Measurements from ENCODE around the gene WNK1. TPM values are rescaled to one million over a fixed set of nuclear protein-coding genes. Genes with fewer than 3 reads are reported as not detected.
"Not testable (repeated sequence)": the region's sequence is repeated elsewhere in the genome, so short reads cannot be mapped to it uniquely, and the experiment has no call there.

Gene WNK1
- total RNA-seq, 1 donor from 2014 or later = 203 TPM

DNA sequence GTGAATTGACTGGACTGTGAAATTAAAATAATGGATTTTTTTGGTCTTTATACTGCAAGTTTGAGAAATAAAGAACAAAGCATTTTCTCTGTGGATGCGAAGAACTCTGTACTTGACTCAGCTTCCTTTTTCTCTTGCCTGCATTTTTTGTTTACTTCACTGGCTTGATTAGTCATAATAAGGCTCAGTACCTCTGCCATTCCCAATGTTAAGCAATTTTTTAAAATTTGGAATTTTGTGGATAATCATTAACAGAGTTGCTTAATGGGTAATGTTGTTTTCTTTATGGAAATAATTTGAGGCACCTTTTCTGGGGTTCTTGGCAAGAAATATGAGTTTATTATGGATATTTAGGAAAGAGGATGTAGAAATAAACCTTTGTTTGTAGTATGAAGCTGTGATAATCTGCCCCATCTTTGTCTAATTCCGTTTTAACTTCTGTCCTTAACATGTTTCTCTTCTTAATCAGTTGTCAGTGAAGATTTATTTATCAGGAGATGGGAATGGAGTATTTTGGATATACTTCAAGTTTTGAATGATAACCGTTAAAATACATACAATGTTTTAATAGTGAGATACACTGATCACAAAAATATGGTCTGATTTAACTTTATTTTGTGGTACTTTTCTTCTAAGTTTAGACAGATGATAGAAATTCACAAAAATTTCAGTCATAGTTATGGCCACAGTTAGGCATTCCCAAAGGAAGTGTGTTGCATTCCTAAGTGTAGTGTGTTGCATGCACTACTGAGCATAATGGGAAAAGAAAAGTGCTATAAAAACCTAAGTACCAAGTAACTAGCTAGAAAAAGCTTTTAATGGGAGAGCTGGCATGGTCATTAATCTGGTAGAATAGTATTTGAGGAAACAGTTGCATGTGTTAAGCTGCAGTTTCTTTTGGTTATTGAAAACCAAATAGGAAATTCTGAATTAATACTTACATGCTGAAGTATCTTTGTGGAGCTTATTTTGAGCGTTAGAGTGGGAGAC, 27.7 kb downstream of the WNK1 start:
- DNase-seq (ENCODE audit: low spot score) = no peak

DNA sequence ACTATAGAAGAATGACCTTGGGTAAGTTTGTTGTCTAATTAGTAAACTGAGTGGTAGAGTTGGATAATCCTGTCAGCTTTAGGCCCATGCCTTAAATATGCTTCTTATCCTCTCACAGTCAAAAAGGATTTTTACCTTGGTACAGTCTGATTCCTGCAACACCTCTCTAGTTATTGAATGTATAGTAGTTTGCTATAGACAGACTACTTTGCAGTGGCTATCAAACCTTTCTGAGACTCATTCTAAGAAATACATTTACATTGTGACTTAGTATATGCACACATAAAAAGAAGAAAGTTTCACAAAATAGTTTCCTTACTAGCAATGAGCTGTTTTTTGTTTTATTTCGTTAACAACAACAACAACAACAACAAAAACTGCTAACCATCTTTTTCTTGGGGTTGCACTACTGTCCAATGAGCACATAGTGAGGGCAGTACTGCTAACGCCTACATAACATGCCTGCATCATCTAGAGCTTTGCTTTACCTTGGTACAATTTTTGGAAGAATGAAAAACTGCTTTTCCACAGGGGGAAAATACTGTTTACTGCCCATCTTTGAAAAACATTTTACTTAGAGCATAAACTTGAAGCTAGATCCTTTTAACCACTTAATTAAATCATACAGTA, 28.5 kb downstream of the WNK1 start:
- DNase-seq (ENCODE audit: low spot score) = no peak

DNA sequence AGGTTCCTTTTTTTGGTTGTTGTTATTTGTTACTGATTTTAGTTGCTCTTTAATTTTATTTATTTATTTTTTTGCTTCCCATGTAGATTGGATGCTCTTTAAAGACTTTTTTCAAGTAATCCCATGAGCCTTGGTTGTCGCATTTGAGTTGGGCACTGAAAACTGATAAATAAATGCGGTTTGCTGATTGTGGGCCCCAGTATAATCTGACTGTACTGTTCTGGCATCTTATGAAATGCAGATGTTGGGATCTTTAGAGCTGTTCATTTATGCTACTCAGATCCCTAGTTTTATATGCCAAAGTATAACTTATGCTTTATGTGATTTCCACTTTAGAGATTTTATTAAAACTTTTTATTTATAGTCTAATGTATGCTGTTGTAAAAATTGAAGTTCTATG, 33.3 kb downstream of the WNK1 start:
- no peak for DNase-seq (ENCODE audit: low spot score)

DNA sequence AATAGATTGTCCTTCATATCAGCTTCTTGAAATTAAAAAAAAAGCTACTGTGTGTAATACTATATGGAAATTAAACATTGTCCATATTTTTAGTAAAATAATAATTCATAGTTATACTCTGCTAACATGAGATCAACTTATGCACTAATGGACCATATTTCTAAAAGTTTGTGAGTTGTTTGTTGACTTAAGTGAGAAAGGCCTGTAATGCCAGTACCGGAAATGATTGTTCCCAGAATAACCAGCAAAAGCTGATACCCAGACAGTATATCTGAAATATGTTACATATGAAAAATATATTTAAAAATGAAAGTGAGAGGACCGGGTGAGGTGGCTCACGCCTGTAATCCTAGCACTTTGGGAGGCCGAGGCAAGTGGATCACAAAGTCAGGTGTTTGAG, 35.9 kb downstream of the WNK1 start:
- no peak for DNase-seq (ENCODE audit: low spot score)

DNA sequence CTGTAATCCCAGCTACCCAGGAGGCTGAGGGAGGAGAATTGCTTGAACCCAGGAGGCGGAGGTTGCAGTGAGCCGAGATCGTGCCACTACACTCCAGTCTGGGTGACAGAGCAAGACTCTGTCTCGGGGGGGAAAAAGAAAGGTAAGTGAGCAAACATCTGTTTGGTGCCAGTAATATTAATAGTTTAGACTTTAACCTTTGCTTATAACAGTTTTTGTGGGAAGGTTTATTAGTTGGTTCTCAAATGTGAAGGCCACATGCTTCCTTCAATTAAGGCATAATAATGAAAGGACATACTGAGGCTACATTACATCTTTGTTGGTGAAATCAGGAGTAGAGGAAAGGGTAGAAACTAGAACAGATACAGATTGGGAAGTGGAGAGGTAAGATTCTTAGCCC, 36.4 kb downstream of the WNK1 start:
- DNase-seq (ENCODE audit: low spot score) = not testable (repeated sequence)

DNA sequence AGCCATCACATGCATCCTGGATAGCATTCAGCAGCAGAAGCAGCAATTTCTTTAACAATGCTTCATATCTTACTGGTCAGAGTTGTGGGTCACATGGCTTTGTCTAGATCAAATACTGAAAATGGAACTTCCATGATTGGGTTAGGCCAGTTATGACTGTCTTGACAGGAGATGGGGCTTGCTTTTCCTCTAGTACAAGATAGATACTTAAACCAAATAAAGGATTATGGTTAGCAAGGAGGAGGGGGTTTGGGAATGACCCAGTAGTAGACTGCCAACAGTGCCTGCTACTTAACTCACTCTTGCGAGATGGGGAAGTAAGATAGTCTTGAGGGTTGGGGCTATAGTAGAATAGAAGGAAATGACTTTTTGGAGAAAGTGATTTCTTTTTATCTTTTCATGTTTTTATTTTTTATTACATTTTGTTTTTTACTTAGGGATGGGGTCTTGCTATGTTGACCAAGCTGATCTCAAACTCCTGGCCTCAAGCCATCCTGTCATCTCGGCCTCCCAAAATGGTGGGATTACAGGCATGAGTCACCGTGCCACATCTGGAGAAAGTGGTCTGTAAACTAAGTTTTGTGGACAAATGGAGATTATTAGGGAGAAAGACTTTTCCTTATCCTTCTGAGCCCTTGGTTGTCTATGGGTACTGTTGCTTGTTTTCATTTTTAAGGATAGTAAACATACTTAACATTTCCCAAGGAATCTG, 37.6 kb downstream of the WNK1 start:
- no peak for DNase-seq (ENCODE audit: low spot score)

DNA sequence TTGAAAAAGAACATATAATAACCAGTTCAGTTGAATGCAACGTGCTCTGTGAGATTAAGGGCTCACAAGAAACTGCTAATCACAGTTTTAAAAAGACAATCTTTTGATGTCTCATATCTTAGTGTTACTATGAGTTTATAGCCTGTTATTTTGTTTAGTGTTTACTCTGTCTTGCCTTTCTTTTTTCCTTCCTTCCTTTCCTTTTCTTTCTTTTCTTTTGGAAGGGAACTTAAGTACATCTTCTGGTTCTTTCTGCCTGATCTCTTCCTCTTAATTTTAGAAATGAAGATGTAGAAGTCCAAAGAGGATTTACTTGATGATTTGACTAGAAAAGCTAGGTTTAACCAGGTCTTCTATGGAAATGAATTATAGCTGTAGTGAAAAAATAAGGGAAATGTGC, 38.2 kb downstream of the WNK1 start:
- no peak for DNase-seq (ENCODE audit: low spot score)

DNA sequence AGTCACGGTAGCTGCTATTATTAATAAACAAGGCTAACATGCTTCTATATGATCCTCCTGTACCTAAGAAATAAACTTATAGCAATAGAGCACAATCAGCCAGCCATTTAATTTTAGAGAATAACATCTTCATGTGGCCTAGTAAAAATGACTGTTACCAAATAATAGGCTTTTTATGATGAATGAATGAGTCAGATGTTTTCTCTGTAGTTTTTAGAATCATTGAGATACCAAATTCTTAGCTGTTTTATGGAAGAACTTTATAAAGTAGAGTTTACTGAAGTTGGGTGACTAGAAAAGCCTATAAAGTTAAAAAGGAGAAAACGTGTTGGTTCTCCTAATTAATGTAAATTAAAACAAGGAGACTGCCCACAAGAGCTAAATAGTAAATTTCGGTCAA, 40.7 kb downstream of the WNK1 start:
- DNase-seq (ENCODE audit: low spot score) = no peak

DNA sequence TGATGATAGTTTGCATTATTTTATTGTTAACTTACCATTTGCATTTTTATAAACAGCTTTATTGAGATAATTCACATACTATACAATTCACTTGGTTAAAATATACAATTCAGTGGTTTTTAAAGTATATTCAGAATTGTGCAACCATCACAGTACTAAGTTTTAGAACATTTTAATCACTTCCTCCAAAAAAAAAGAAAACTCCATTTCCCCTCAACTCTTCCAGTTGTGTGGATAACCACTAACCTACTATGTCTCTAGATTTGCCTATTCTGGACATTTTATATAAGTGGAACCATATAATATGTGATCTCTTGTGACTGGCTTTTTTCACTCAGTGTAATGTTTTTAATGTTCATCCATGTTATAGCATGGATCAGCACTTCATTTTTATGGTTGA, 41.3 kb downstream of the WNK1 start:
- DNase-seq (ENCODE audit: low spot score) = no peak

DNA sequence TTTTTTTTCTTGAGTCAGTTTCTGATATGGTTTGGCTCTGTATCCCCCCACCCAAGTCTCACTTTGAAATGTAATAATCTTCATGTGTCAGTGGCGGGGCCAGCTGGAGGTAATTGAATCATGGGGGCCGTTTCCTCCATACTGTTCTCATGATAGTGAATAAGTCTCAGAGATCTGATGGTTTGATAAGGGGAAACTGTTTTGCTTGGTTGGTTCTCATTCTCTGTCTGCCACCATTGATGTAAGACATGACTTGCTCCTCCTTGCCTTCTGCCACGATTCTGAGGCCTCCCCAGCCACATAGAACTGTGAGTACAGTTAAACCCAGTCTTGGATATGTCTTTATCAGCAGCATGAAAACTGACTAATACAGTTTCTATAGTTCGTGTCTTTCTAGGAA, 42.9 kb downstream of the WNK1 start:
- no peak for DNase-seq (ENCODE audit: low spot score)

DNA sequence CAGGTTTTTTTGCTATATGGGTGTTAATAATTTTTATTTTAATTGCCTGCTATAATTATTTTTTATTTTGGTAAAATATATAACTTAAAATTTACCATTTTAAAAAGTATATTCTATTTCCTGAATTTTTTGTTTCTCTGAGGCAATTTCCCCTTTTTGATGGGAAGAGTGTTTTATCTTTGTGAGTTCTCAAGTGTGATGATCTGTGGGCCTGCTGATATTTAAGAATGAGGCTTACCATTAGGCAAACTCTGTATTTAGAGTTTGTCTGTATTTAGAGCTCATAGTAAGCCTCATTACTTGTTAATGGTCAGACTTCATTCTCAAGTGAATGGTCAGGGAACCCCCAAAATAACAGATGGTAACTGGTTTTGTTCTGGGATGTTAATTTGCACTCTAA, 48.0 kb downstream of the WNK1 start:
- DNase-seq (ENCODE audit: low spot score) = no peak

DNA sequence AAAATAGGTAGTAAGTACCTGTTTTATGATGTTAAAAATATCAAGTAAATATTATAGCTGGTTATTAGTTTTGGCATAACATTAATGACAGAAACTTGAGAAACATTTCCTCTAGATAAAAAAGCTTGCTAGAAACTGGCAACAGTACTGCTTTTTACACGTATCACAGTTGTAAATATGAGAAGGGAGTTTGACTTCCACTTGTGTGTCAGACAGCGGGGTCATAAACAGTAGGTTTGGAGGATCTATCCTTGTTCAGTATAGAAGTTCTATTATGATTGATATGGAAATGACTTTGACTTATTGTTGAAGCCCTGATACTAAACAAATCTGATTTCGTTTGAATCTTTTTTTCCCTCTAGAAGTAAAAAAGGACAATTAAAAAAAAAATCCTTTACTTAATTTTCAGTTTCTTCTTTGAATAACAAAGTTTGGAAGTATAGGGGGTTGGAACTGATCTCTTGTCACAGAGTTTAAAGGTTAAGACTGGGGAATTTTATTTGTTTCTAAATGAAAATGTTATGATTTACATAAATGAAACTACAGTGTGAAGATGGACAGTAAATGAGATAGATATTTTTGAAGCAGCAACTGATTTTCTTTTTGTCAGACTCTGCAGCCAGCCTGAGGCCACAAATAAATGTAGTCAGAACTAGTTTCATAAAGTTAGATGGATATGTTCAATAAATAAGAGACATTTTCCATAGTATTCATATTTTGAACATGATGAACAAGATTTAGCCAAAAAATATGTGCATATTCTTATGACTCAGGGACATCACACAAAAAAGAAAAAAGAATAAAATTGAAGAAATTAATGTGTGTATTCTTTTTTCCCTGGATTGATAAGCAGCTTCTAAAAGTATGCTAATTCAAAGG, 50.1 kb downstream of the WNK1 start:
- no peak for DNase-seq (ENCODE audit: low spot score)

DNA sequence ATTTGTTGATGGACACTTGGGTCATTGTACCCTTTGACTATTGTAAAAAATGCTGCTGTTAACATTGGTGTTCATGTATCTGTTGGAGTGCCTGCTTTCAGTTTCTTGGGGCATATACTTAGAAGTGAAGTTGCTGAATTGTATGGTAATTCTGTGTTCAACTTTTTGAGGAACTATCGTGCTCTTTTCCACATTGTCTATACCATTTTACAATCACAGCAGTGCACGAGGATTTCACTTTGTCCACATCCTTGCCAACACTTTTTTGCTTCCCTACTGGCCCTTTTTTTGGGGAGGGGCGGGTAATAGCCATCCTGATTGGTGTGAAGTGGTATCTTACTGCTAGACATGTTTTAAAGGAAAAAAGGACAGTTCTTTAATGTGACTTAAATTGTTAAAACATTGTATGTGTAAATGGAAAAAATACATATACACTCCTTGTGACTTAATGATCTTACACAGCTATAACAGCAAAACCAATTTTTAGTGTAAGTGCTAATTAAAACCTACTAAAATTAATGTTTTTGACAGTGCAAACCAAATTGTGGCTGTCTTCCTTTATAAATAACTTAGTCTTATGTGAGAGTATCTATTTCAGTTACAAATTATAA, 52.7 kb downstream of the WNK1 start:
- DNase-seq (ENCODE audit: low spot score) = no peak

DNA sequence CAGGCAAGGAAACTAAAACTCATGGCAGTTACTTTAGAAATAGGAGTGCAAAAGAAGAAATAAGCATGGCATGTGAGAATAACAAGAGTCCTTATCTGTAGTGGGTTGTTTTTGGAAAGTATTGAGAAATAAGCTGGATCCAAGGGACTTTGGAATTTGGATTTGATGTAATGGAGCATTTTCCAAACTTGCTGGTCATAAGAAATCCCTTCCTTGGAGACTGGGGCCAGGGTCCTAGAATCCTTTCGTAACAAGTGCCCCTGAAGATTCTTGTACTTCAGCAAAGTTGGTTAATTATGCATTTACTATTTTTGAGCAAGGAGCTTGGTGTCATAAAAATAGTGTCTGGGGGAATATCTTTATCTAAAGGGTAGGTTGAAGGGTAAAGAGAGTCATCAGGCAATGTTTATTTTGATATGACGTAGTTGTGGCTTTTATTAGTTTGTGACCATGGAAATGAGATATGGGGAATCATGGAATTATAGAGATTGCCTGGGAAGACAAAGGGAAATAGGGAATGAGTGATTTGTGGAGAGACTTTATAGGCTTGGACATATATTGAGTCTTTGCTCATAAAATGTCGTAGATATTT, 53.9 kb downstream of the WNK1 start:
- no peak for DNase-seq (ENCODE audit: low spot score)

DNA sequence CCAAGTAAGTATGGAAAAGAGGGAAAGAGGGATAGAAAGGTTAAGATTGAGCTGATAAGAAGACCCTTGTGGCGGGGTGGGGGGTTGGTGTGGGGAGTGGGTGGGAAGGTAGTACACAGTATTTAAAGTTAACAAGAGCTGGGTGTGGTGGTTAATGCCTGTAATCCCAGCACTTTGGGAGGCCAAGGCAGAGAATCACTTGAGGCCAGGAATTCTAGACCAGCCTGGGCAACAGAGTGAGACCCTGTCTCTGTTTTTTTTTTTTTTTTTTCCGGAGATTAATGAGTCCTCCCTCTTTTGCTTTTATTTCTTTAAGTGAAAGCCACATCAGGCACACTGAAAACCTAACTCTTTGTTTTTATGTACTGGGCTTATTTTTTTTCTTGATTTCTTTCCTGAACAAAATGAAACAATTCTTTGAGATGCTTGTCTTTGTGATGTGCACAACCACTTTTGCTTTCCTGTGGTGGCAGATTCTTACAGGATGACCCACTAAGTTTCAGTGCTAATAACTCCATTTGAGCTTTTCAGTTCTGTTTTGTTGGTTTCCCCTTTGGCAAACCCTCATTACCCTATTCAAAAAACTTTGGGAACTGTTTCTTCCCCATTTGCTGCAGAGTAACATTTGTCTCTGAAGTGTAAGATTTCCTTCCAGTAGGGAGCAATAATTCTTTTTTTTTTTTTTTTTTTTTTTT, 54.8 kb downstream of the WNK1 start:
- no peak for DNase-seq (ENCODE audit: low spot score)

DNA sequence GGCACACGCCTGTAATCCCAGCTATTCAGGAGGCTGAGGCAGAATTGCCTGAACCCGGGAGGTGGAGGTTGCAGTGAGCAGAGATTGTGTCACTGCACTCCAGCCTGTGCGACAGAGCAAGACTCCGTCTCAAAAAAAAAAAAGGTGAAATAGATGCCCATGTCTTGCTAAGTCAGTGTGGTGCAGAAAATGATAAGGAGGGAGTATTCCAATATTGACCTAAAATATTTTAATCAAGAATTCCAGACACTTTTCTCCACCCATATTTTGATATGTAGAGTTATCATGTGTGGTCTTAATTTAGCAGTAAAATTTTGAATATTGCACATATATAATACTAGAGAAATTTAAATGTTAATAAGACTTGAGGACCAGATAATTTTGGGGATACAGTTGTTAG, 57.7 kb downstream of the WNK1 start:
- DNase-seq (ENCODE audit: low spot score) = no peak

DNA sequence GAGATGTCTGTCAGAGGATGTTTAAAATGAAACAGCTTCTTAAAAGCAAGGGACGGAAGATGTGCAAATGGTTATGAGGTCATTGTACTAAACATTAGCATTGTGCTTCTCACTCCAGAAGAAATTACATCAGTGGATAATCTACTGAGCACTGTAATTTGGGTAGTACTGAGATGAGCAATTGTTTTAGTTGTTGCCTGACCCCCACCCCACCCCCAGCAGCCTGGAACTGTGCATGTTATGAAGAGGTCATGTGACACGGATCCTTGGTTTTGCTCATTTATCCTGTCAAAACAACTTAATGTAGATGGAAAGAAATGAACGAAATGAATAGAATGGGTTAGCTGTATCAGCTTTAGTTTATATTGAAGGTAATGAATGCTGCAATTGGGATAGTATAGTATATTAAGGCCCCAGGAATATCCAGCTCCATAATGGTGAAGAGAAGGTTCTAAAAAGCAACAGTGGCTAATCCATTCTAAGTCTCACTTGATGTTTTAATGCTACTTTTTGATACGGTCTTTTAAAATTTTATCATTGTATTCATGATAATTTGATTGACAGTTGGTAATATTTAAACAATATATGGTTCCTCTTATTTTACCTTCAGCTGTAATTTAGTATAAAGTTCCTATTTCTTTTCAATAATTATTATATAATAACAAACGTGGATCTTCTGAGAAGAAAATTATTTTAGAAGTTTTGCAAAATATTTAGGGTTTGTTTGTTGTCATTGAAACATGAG, 58.5 kb downstream of the WNK1 start:
- no peak for DNase-seq (ENCODE audit: low spot score)

DNA sequence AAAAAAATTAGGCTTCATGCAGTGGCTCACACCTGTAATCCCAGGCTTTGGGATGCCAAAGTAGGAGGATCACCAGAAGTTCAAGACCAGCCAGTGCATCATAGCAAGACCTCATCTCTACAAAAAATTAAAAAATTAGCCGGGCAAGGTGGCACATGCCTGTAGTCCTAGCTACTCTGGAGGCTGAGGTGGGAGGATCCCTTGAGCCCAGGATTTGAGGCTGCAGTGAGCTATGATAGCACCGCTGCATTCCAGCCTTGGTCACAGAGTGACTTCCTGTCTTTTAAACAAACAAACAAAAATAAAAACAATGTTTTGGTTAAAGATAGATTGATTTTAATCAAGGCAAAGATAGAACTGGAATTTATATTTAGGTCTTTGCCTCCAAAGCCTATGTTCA, 60.6 kb downstream of the WNK1 start:
- no peak for DNase-seq (ENCODE audit: low spot score)

DNA sequence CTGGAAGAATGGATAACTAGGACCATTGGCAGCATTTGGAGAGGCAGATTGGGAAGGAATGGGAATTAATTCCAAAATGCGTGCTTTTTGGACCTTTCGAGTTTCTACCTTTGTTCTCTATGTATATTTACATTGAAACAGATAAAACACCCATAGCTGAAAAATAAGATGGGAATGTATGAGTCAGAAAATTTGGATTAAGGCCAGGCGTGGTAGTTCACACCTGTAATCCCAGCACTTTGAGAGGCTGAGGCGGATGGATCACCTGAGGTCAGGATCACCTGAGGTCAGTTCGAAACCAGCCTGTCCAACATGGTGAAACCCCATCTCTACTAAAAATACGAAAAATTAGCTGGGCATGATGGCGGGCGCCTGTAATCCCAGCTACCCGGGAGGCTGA, 65.1 kb downstream of the WNK1 start:
- not testable (repeated sequence) for DNase-seq (ENCODE audit: low spot score)
